Panc1 (cell line): Measurements from ENCODE around the gene ARFGEF2. TPM values are rescaled to one million over a fixed set of nuclear protein-coding genes. Genes with fewer than 3 reads are reported as not detected.

Source experiments
- ATAC-seq: fragments of 200-7000 bp; cut with Tn5 transposase; 2 replicates; pipeline ENCODE4 v1.9.1; 2020; ENCODE audit warnings: mild to moderate bottlenecking, moderate library complexity
- Bru-seq: library from RNA; stranded (reverse); fragments of 400-500 nt; gene quantifications from one replicate; lab custom pipeline; 2021; lab: Mats Ljungman, UMichigan
- BruChase-seq, 2 experiments: library from RNA; stranded (reverse); fragments of 400-500 nt; gene quantifications; one replicate each; lab custom pipeline; 2021; lab: Mats Ljungman, UMichigan
- BruUV-seq: library from RNA; stranded (reverse); fragments of 400-500 nt; replicated peaks from 2 replicates; lab custom pipeline; 2021; lab: Mats Ljungman, UMichigan
- CTCF ChIA-PET: fragments of 300-600 bp; sonication (Branson Sonifier 250); formaldehyde crosslinking; loops from one replicate; lab custom pipeline; 2022; ENCODE audit warnings: antibody characterized with exemption; lab: Charles Lee
- POLR2A ChIA-PET: fragments of 300-600 bp; sonication (Branson Sonifier 250); formaldehyde crosslinking; loops from one replicate; lab custom pipeline; 2022; ENCODE audit warnings: antibody characterized with exemption; lab: Charles Lee
- DNase-seq: peaks from one replicate; pipeline ENCODE4 v3.0.0-alpha.2; 2010; ENCODE audit warnings: low read depth, low spot score
- H3K27ac ChIP-seq: 2 replicates; pipeline ENCODE4 v1.5.1; 2011; ENCODE audit warnings: mild to moderate bottlenecking, low read length, inconsistent platforms
- H3K27me3 ChIP-seq: fragments of 200-500 bp; sonication (Bioruptor generic); 2 replicates; pipeline ENCODE4 v1.6.0; 2014; ENCODE audit warnings: low read length, inconsistent platforms; ENCODE audit not compliant: control insufficient read depth, insufficient read depth
- H3K36me3 ChIP-seq: fragments of 200-500 bp; sonication (Bioruptor generic); 2 replicates; pipeline ENCODE4 v1.5.1; 2014; ENCODE audit warnings: inconsistent platforms, mild to moderate bottlenecking, low read length, moderate library complexity; ENCODE audit not compliant: control insufficient read depth, insufficient read depth
- H3K4me1 ChIP-seq: 2 replicates; pipeline ENCODE4 v1.5.1; 2011; ENCODE audit warnings: inconsistent platforms, mild to moderate bottlenecking, low read length, moderate library complexity; ENCODE audit not compliant: control insufficient read depth, insufficient read depth
- H3K4me3 ChIP-seq, 2 experiments: 2 replicates each; pipeline ENCODE4 v1.5.1; 2011 to 2012; ENCODE audit warnings: low read depth in 2 of 2, low read length in 2 of 2, mild to moderate bottlenecking in 2 of 2, inconsistent platforms in 1 of 2, moderate library complexity in 1 of 2
- H3K9me3 ChIP-seq: fragments of 200-500 bp; sonication (Bioruptor generic); 2 replicates; pipeline ENCODE4 v1.5.1; 2014; ENCODE audit warnings: low read depth, mild to moderate bottlenecking, inconsistent platforms, low read length, moderate library complexity; ENCODE audit not compliant: control insufficient read depth, insufficient read depth
- POLR2AphosphoS5 ChIP-seq: IDR thresholded peaks from 2 replicates; pipeline ENCODE4 v1.6.1; 2012; ENCODE audit warnings: mild to moderate bottlenecking, low read depth, low read length, moderate library complexity
- SIN3A ChIP-seq: IDR thresholded peaks from 2 replicates; pipeline ENCODE4 v1.6.1; 2012; ENCODE audit warnings: low read depth, mild to moderate bottlenecking, low read length, moderate library complexity, borderline replicate concordance; ENCODE audit not compliant: insufficient read depth
- TCF7L2 ChIP-seq: IDR thresholded peaks from 2 replicates; pipeline ENCODE4 v1.6.1; 2011; ENCODE audit warnings: mild to moderate bottlenecking, low read depth, low read length, inconsistent platforms
- in situ Hi-C: cut with HindIII; loops from 2 replicates; pipeline ENCODE4 v1.10.0; 2016; ENCODE audit warnings: low sequenced_read_pairs, low pct_unique_long_range_greater_than_20kb
- intact Hi-C: fragments of 100-400 bp; cut with micrococcal nuclease; formaldehyde crosslinking; loops from one replicate; pipeline ENCODE4 v1.10.0; 2022; ENCODE audit not compliant: unreplicated experiment
- long read RNA-seq: library from polyadenylated mRNA; unstranded; transcript quantifications from one replicate; pipeline ENCODE4 v2.0.0, GENCODE V29; 2021; ENCODE audit not compliant: unreplicated experiment
- polyA plus RNA-seq: library from polyadenylated mRNA; unstranded; fragments of >200 nt; gene quantifications from one replicate; pipeline ENCODE4 v1.2.1, GENCODE V29; 2012; ENCODE audit warnings: missing spikeins; ENCODE audit not compliant: insufficient read length
- total RNA-seq: library from RNA; stranded (reverse); gene quantifications from one replicate; pipeline ENCODE4 v1.2.1, GENCODE V29; 2021; ENCODE audit not compliant: unreplicated experiment
- TF ChIP-seq, protein P1 (sequence below), 2 experiments: IDR thresholded peaks; 2 replicates each; pipeline ENCODE4 v1.6.1; 2011 to 2012; ENCODE audit warnings: low read depth in 2 of 2, control low read depth in 1 of 2, low read length in 1 of 2, mild to moderate bottlenecking in 1 of 2, moderate library complexity in 1 of 2; ENCODE audit not compliant: insufficient read depth in 1 of 2
- TF ChIP-seq, protein P2 (sequence below): fragments of 450-650 bp; IDR thresholded peaks from 2 replicates; pipeline ENCODE4 v1.5.1; 2017; ENCODE audit warnings: mild to moderate bottlenecking

Gene ARFGEF2
- total RNA-seq (36.6 TPM), Bru-seq, nascent RNA (percentile 85 among the genes with signal in this experiment), BruChase-seq, experiment 1, labeled RNA remaining after a 2-hour chase (percentile 85 among the genes with signal in this experiment), BruChase-seq, experiment 2, labeled RNA remaining after a 6-hour chase (percentile 90 among the genes with signal in this experiment)
- polyA plus RNA-seq = 17.6 TPM
- long read RNA-seq, full-length matches to known transcripts = 2 of 28 reads
- long read RNA-seq, partial matches to known transcripts = 9 of 28 reads
- long read RNA-seq, other reads (novel, unspliced or antisense) = 17 of 28 reads

DNA sequence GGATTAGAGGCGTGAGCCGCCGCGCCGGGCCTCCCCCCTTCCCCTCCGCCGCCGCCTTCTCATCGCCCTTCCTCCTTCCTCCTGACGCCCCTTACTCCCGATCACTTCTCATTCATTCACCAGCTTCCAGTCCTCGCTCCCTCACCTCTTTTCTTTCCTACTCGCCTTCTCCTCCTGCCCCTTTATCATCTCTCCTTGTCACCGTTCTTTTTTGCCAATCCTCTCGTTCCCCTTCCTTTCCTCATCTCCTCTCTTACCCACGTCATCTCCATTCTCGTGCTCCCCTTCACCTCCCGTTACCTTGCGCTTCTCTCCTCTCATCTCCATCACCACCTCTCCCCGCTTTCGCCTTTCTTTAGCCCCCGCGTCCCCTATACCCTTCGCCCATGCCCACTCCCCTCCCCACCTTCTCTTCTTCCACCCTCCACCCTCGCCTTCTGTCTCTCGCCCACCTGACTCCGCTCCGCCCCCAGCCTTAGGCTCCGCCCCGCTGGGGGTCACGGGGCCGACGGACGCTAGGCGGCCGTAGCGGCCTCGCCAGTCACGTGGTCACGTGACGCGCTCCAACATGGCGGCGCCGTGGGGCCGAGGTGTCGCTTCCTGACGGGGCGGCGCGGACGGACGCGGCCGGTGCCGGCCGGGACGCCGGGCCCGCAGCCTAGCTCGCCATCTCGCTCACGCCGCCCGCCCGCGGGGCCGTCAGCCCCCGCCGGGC lies at the start of gene ARFGEF2:
Gene ARFGEF2, plus strand, starts transcription at position 544 of the 715 bp plus-strand sequence. CDS start 179 bp downstream, outside the sequence.
- CTCF ChIA-PET = interaction anchor here (1.9 kb wide), 1 partner anchor 264 kb away, joined by 7 read pairs; no protein-coding TSS in a partner anchor
- TF ChIP-seq, protein P1, sequence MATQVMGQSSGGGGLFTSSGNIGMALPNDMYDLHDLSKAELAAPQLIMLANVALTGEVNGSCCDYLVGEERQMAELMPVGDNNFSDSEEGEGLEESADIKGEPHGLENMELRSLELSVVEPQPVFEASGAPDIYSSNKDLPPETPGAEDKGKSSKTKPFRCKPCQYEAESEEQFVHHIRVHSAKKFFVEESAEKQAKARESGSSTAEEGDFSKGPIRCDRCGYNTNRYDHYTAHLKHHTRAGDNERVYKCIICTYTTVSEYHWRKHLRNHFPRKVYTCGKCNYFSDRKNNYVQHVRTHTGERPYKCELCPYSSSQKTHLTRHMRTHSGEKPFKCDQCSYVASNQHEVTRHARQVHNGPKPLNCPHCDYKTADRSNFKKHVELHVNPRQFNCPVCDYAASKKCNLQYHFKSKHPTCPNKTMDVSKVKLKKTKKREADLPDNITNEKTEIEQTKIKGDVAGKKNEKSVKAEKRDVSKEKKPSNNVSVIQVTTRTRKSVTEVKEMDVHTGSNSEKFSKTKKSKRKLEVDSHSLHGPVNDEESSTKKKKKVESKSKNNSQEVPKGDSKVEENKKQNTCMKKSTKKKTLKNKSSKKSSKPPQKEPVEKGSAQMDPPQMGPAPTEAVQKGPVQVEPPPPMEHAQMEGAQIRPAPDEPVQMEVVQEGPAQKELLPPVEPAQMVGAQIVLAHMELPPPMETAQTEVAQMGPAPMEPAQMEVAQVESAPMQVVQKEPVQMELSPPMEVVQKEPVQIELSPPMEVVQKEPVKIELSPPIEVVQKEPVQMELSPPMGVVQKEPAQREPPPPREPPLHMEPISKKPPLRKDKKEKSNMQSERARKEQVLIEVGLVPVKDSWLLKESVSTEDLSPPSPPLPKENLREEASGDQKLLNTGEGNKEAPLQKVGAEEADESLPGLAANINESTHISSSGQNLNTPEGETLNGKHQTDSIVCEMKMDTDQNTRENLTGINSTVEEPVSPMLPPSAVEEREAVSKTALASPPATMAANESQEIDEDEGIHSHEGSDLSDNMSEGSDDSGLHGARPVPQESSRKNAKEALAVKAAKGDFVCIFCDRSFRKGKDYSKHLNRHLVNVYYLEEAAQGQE (IDR thresholded peaks at IDR 0.05; ENCODE audit: insufficient read depth in 1 of 2, low read depth in 2 of 2, low read length in 1 of 2) = peak in 1 of 2 experiments; percentile 41; a peak in 1 of 4 replicates
- TF ChIP-seq TCF7L2 (no peak), SIN3A (0 out of 2 replicates have a peak, but pooled peaks have one; percentile 59), POLR2AphosphoS5 (peak; percentile 73)
- peaks cover 27% of the 10 kb centered on the region for H3K4me1 ChIP-seq
- peak within 1 kb of the TSS; percentile 97 for H3K27ac ChIP-seq
- no peaks in the 10 kb centered on the region for H3K9me3 ChIP-seq
- peak within 1 kb of the TSS; percentile 81 to 84 for H3K4me3 ChIP-seq
- BruUV-seq = no TSS peak
- in situ Hi-C loops = no loop called here
- DNase-seq = peak; percentile 68
- H3K36me3 ChIP-seq = peaks cover 3% of the 10 kb centered on the region; the same call in 1 of the 2 replicates
- peak; percentile 96 for ATAC-seq
- POLR2A ChIA-PET = no interaction called here
- intact Hi-C loops = no loop called here
- no peaks in the 10 kb centered on the region for H3K27me3 ChIP-seq

DNA sequence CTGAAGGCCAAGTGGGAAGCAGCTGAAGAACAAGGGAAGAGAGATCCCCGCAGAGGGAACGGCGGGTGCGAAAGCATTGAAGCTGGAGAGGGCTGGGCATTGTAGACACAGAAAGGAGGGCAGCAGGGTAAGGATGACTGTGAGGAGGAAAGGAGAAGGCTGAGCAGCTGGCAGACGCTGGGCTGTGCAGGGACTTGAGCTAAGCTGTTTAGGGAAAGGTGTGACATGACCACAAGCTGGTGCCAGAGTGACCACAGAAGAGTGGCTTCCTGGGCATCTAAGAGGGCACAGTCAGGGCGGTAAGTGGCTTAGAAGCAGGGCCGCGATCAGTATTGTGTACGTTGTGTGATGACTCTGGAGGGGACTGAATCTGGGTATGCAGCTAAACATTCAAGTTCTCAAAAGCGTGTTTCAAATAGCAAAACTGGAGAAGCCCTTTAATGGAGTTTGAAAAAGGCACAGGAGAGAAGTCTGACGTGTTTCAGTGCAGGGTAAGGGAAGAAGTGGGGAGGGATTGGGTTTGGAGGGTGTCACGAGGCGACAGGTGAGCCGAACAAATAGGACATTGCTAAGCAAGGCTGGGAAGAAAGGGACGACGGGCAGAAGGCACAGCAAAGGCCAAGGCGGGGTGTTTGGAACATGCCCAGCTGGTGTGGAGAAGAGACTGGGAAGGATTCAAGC lies 46.1 kb upstream of the ARFGEF2 start:
- H3K9me3 ChIP-seq = no peaks in the 10 kb centered on the region
- ATAC-seq = peak; percentile 72
- ChIA-PET CTCF (no interaction called here), POLR2A (no interaction called here)
- no peaks in the 10 kb centered on the region for H3K27me3 ChIP-seq
- no peak overlapping the region for H3K27ac ChIP-seq
- BruUV-seq = no TSS peak
- no peak overlapping the region for H3K4me3 ChIP-seq
- no peaks in the 10 kb centered on the region for H3K36me3 ChIP-seq
- in situ Hi-C loops (no loop called here), intact Hi-C loops (no loop called here)
- no peaks in the 10 kb centered on the region for H3K4me1 ChIP-seq
- TF ChIP-seq, protein P2, sequence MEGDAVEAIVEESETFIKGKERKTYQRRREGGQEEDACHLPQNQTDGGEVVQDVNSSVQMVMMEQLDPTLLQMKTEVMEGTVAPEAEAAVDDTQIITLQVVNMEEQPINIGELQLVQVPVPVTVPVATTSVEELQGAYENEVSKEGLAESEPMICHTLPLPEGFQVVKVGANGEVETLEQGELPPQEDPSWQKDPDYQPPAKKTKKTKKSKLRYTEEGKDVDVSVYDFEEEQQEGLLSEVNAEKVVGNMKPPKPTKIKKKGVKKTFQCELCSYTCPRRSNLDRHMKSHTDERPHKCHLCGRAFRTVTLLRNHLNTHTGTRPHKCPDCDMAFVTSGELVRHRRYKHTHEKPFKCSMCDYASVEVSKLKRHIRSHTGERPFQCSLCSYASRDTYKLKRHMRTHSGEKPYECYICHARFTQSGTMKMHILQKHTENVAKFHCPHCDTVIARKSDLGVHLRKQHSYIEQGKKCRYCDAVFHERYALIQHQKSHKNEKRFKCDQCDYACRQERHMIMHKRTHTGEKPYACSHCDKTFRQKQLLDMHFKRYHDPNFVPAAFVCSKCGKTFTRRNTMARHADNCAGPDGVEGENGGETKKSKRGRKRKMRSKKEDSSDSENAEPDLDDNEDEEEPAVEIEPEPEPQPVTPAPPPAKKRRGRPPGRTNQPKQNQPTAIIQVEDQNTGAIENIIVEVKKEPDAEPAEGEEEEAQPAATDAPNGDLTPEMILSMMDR = no peak
- TF ChIP-seq SIN3A = no peak
- TF ChIP-seq POLR2AphosphoS5 = no peak
- TF ChIP-seq, protein P1 (IDR thresholded peaks at IDR 0.05; ENCODE audit: insufficient read depth in 1 of 2, low read depth in 2 of 2, low read length in 1 of 2) = no peak
- no peak for TF ChIP-seq TCF7L2
- DNase-seq = no peak
